HG02678 (cell line): ENCODE data around the gene UGT1A10.
"Not testable (repeated sequence)": the region's sequence is repeated elsewhere in the genome, so short reads cannot be mapped to it uniquely, and the experiment has no call there.

Experiments used
- ATAC-seq: cut with Tn5 transposase; IDR thresholded peaks from one replicate; pipeline ENCODE4 v1.9.1; 2021; ENCODE audit warnings: mild to moderate bottlenecking, moderate library complexity; ENCODE audit not compliant: unreplicated experiment

Gene UGT1A10

DNA sequence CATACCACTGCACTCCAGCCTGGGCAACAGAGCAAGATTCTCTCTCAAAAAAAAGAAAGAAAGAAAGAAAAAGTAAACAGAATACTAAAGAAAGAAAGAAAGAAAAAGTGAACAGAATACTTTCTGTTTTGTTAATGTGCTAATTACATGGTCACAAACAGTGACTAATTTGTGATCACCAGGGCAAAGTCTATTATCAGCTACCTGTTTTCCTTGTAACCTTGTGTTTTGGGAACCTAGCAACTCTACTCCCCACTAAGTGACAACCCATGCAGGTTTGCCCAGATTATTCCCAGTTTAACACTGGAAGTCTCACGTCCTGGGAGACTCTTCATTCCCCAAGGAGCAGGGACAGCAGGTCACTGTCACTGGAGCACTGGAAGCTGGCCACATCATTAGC is 18.8 kb downstream of the UGT1A10 start:
- no peak for ATAC-seq

DNA sequence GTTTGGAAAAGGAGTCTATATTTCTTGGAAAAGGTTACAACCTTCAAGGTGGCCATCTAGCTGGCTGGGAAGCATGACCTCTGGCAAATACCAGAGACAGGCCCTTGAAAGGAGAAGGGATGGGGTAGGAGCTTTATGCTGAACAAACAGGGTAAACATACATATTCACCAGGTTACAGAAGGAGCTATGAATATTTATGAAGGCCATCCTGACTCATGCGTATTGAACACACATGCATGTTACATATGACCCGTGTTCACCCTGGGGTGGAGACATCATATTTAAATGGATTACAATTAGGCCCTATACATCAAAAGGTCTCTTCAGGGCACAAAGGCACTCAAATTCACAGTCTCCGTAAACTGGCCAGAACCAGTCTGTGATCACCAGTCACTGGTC is 19.7 kb downstream of the UGT1A10 start:
- not testable (repeated sequence) for ATAC-seq

DNA sequence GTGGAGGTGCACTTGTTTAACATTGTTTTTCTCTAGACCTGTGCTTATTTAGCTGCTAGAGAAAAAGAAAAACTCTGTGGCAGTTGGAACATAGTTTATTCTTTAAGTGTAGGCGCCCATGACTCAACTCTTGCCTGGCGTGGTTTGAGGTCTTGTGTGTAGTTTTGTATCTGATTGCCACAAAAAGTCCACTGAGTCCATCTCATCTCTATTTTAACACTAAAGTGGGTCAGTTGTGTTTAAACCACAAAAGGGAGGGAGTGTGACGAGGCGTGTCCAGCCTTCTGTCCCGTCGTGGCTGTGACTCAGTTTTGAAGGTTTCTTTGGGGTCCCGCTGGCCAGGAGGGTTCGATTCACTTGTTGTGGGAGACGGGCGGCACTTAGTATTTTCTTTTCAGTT is 20.2 kb downstream of the UGT1A10 start:
- ATAC-seq: no peak

DNA sequence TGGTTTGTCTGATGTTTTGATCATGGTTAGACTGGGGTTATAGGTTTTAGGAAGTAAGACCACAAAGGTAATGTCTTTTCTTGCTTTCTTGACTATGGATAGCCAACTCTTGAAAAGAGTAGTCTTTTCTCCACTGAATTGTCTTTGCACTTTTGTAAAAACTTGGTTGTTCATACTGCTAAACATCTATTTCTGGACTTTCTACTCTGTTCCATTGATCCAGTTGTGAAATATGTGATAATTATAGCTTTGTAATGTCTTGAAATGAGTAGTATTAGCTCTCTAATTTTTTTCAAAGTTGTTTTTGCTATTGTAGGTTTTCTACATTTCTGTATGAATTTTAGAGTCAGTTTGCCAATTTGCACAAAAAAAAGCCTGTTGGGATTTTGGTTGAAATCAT is 22.4 kb downstream of the UGT1A10 start:
- ATAC-seq: no peak

DNA sequence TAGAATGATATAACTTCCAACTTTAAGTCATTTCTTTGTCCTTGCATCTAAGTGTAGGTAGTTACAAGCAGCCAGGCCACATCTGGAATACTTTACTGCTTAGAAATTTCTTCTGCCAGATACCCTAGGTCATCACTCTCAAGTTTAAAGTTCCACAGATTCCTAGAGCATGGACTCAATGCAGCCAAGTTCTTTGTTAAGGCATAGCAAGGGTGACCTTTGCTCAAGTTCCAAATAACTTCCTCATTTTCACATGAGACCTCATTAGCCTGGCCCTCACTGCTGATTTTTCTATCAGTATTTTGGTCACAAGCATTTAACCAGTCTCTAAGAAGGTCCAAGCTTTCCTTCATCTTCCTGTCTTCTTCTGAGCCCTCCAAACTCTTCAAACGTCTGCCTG is 27.7 kb downstream of the UGT1A10 start:
- ATAC-seq: no peak

DNA sequence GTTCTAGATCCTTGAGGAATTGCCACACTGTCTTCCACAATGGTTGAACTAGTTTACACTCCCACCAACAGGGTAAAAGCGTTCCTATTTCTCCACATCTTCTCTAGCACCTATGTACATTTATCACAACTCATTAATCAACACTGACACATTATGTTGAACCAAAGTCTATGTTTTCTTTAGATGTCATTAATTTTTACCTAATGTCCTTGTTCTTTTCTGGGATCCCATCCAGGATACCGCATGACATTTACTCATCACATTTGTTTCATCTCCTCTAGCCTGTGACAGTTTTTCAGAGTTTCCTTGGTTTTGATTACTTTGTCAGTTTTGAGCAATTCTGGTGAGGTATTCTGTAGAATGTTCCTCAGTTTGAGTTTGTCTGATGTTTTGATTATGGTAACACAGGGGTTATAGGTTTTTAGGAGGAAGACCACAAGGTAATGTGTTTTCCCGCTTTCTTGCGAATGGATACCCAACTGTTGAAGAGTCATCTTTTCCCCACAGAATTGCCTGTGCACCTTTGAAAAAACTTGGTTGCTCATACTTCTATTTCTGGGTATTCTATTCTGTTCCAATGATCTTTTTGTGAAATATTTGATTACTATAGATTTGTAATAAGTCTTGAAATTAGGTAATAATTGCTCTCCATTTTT is 32.5 kb downstream of the UGT1A10 start:
- no peak for ATAC-seq

DNA sequence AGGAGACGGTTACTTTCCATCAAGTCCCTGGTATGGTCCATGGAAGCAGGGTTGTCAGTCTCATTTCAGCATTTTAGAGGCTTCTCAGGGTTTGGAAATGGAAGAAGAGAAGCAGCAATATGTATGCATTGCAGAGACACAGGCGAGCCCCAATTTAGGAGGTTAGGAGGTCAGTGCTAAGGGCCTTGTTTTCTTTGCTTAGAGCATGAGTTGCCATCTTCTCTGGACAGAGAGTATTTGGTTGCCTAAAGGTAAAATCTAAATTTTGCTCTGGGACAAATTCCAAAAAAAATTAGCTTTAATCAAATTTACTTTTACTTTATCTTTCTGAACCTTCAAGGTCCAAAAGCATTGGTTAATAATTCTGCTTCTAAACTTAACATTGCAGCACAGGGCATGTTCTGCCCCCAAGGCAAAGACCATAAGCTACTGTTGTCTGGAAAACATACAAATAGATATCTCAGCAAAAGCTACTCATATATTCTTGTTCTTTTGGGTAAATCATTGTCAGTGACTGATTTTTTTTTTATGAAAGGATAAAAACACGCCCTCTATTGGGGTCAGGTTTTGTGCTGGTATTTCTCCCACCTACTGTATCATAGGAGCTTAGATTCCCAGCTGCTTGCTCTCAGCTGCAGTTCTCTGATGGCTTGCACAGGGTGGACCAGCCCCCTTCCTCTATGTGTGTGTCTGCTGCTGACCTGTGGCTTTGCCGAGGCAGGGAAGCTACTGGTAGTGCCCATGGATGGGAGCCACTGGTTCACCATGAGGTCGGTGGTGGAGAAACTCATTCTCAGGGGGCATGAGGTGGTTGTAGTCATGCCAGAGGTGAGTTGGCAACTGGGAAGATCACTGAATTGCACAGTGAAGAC is 35.3 kb downstream of the UGT1A10 start, which contains the start of gene UGT1A9:
Gene UGT1A9, plus strand, starts transcription at position 609 of the 872 bp plus-strand sequence. Its CDS starts 37 bp downstream, at position 646.
- ATAC-seq: no peak

DNA sequence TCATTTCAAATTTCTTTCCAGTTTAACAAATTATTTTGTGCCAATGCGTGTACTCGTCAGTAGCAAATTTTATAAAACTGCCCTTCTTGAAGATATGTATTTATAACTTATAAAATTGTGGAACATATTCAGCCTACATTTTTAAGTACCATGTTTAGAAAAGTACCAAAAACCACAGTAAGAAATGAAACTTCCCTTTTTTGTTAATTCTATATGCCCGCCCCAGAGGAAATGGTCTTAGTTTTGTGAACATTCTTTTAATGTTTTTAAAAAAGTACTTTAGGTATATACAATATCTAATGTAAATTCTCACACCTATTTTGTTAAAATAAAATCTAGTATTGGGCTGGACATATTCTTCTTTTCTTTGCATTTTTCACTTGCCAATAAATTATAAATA is 36.6 kb downstream of the UGT1A10 start:
- ATAC-seq: no peak

DNA sequence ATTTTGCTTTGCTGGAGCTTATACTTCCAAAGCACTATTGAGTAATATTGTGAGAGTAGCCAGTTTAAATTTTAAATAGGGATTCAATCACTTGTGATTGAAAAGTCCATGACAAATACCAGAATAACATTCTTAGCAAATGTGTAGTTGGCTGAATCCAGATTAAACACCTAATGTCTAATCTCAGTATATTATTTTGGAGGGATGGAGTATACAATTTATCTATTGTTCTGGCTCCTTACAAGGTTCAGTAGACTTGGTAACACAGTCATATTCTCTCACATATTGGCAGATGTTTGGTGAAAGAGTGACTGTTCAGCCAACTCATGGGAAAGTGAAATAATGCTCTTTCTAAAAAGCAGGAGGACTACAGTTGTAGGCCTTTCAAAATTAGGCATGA is 37.6 kb downstream of the UGT1A10 start:
- no peak for ATAC-seq

DNA sequence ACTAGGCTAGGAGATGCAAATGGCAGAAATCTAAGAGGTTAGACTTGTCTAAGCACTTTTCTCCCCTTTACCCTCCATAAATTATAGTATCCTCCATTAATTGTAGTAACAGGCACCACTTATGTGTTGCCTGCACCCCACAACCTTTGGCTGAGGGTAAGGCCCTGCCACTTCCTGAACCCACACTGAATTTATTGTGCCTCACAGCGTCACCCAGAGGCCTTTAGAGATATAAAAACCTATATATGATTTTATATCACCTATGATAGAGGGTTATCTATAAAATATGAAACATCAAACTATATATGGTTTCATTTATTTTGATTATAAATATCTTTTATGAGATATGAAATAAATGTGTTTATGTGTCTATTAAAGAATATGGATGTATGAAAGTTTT is 38.1 kb downstream of the UGT1A10 start:
- no peak for ATAC-seq

DNA sequence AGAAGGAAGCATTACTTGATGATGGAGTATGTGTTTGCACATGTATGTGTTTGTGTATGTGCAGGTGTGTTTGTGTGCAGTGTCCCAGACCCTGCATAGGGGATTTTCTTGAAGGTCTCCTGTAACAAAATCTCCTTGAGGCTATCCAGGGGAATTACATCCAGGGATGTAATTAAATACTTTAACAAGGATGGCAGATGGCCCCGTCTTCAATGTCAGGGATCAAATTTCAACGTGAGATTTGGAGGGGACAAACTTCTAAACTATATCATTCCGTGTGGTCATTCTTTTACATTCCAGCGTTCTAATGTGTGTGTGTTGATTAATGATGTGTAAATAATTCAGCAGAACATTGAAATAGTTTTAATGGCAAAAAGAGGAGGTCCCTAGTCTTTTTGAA is 38.7 kb downstream of the UGT1A10 start:
- ATAC-seq: no peak

DNA sequence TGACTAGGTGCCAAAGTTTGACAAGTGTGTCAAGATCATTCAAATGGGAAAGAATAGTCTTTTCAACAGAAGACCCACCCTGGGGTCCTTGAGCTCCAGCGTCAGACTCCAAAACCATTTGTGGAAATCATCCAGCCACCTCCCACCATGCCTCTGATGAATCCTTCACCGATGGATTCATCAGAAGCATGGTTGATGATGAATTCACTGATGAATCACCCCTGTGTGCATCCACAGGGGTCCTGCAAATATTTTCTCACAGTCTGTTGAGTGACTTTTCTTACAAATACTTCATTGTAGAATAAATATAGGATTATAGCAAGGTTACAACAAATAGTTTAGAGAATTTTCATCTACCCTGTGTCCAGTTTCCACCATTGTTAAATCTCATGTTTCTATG is 39.8 kb downstream of the UGT1A10 start:
- ATAC-seq: no peak

DNA sequence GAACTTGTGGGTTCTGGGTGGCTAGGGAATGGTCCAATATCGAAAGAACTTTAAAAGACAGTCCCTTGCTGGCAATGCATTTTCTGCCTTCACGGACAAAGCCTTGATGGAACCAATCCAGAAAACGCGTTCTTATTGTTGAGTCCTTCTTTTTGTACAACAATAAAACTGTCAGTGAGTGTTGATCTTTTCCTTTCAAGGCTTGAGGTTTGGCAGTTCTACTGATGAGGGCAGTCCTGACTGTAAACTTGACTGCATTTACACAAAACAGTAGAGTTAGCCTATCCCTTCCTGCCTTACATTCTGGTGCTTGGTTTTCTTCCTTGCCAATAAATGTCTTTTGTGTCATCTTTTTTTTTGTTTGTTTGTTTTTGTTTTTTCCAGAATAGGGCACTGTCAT is 42.9 kb downstream of the UGT1A10 start:
- no peak for ATAC-seq

DNA sequence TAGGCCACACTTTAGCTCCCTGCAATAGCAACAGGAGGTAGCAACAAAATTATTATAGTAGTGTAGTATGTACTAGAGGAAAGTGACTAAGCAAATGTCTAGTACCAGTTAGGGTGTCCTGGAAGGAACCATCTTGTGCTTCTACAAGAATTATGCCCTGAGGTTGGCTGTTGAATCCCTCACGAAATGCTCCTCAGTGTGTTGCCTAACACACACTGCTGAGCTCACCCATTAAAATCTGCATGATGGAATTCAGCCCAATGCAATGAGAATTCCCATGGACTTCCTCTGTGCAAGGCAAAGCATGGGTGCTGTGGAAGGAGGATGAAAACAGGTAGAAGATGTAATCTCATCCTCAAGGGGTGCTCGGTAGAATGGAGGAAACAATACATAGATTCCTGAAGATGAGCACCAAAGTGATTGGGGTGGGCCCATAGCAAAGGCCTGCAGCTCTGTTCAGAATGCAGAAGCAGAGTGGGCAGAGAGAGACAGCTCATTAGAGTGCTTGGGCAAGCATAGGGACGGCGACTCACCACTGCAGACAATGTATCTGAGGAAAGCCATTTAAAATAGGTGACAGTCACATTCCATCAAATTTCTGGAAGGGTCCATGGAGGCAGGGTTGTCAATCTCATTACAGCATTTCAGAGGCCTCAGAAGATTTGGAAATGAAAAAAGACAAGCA is 44.3 kb downstream of the UGT1A10 start:
- ATAC-seq: no peak

DNA sequence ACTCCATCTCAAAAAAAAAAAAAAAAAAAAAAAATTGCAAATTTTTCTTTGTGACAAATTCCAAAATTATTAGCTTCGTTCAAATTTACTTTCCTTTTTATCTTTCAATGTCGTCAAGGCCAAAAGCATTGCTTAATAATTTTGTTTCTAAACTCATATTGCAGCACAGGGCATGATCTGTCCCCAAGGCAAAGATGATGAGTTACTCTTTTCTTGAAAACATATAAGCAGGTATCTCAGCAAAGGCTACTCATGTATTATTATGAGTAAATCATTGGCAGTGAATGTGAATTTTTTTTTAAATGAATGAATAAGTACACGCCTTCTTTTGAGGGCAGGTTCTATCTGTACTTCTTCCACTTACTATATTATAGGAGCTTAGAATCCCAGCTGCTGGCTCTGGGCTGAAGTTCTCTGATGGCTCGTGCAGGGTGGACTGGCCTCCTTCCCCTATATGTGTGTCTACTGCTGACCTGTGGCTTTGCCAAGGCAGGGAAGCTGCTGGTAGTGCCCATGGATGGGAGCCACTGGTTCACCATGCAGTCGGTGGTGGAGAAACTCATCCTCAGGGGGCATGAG is 45.4 kb downstream of the UGT1A10 start, which contains the start of gene UGT1A7:
Gene UGT1A7, plus strand, starts transcription at position 381 of the 579 bp plus-strand sequence. Its CDS starts 37 bp downstream, at position 418.
- ATAC-seq: no peak

DNA sequence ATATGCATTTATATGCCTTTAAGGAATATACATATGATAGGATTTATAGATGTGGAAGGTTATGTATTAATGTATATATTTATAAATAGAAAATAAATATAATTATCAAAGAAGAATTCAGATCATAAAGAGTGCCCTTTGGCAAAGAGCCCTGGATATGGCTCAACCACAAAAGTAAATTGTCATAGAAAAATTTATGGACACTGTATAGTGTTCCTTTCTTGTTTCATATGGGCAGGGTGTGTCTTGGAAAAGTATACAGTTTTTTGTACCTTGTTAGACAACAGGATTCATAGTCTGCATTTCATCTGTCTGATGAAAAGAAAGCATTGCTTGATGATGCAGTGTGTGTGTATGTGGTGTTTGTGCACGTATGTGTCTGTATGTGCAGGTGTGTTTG is 48.4 kb downstream of the UGT1A10 start:
- ATAC-seq: no peak

DNA sequence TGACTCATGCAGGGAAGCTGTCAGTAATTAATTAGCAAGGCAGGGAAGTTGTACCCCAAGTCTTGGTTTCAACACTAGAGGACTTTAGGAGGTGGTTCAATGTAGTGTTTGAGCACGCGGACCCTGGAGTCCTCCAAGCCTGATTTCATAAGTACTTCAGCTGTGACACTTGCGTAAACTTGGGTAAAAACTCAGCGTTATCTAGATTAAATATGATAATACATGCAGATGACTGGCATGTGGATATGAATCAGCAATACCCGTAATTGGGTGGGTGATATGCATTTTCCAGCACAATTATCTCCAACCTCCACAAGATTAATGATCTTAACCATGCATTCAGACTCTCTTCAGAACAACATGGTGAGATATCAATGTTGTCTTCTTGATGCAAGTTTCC is 50.7 kb downstream of the UGT1A10 start:
- ATAC-seq: no peak

DNA sequence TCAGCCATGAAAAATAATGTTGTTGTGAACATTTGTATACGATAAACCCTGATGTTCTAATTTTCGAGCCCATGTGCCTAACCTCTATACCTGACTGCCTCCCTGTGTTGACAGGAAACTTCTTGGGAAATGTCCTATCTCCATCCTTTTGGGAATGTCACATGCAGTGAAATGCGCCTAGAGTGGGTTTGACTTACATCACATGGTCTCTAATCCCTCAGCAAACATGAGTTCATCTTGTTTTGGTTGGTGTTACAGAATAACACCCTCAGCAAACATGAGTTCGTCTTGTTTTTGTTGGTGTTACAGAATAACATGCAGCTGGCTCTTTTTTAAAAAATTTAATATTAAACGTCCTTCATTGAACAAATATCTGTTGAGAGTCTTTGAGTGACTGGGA is 52.1 kb downstream of the UGT1A10 start:
- ATAC-seq: no peak

DNA sequence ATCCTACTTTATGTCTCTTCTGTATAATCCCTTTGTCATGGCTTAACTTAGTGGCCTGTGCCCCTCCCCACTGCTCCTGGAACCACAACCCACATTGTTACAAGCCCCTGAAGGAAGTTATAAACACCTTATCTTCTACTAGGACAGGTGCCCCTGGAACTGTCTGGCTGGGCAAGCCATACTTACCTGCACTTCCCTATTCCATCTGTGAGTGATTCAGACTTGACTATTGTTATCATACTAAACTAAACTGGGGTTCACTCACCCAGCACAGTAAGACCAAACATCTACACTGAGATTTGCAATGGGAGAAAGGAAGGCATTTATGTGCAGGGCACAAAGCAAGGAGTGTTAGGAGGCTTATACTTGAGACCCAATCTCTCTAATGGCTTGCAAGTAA is 52.8 kb downstream of the UGT1A10 start:
- ATAC-seq: no peak

DNA sequence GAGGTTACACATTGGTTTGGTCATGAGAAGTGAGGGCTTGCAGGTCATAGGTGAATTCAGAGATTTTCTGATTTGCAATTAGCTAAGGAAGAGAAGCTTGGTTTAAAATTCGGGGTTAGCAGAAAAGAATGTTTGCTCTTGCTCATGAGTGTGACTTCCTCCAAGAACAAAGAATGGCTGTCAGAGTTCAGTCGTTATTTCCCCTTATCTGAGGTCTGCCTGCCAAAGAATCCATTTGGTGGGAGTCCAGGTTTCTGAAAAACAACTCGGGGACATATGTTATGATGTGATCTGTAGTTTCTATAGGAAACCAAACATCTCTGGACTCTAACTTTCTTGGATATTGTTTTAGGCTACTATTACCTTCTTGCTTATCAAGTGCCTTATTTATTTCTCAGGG is 53.3 kb downstream of the UGT1A10 start:
- no peak for ATAC-seq

DNA sequence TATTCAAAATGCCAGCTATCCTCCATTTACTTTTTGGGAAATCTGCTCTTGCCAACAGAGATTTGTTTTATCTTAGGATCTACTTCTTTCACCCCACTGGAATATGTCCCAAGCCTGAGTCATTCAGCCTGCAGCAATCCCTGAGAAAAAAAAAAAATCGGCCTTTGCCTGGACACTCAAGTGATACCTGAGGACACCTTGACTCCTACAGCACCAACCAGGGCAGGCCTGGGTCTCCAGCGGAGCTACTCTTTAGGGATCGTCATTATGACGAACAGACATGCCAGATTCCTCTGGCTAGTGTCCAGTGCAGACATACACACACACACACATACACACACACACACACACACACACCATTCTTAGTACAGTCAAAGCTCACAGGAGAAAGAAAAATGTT is 54.2 kb downstream of the UGT1A10 start:
- no peak for ATAC-seq
